ENCODE results near the gene PPP4R2.
A peak's percentile ranks its signal among the peaks of the same experiment; 100 is the strongest.

PPP4R2 gene

GRCh38 chr3:73071952-73072351 lies 75.3 kb downstream of the PPP4R2 start:
- no peak for DNase-seq

GRCh38 chr3:73072634-73073033 lies 76.0 kb downstream of the PPP4R2 start:
- no peak for DNase-seq

GRCh38 chr3:73073091-73073707 lies 76.6 kb downstream of the PPP4R2 start:
- no peak for DNase-seq

GRCh38 chr3:73074781-73075180 lies 78.2 kb downstream of the PPP4R2 start:
- DNase-seq: no peak

- no peak for DNase-seq
These were observed 83.8 kb downstream of the PPP4R2 start for GRCh38 chr3:73080216-73080966.

- DNase-seq: no peak
These were observed 84.5 kb downstream of the PPP4R2 start for GRCh38 chr3:73081140-73081539.

GRCh38 chr3:73084170-73084569 lies 87.6 kb downstream of the PPP4R2 start:
- no peak for DNase-seq

- DNase-seq: peak; percentile 80
These were observed 89.5 kb downstream of the PPP4R2 start for GRCh38 chr3:73086071-73086494.

GRCh38 chr3:73094129-73094528 lies 97.5 kb downstream of the PPP4R2 start:
- DNase-seq: no peak

- DNase-seq: no peak
These were observed 98.3 kb downstream of the PPP4R2 start for GRCh38 chr3:73094951-73095350.

GRCh38 chr3:73096169-73096568 lies 99.6 kb downstream of the PPP4R2 start:
- no peak for DNase-seq

- no peak for DNase-seq
These were observed 101.4 kb downstream of the PPP4R2 start for GRCh38 chr3:73098026-73098425.

- DNase-seq: no peak
These were observed 102.3 kb downstream of the PPP4R2 start for GRCh38 chr3:73098873-73099272.

- DNase-seq: peak; percentile 90
These were observed 104.3 kb downstream of the PPP4R2 start for GRCh38 chr3:73100741-73101559.

GRCh38 chr3:73101881-73102280 lies 105.3 kb downstream of the PPP4R2 start:
- DNase-seq: no peak

GRCh38 chr3:73107215-73107614 lies 110.6 kb downstream of the PPP4R2 start:
- DNase-seq: no peak

- no peak for DNase-seq
These were observed 111.1 kb downstream of the PPP4R2 start for GRCh38 chr3:73107676-73108187.

GRCh38 chr3:73108750-73109149 lies 112.1 kb downstream of the PPP4R2 start:
- DNase-seq: no peak

- no peak for DNase-seq
These were observed 113.9 kb downstream of the PPP4R2 start for GRCh38 chr3:73110530-73110929.

GRCh38 chr3:73114711-73115110 lies 118.1 kb downstream of the PPP4R2 start:
- no peak for DNase-seq

GRCh38 chr3:73115806-73116205 lies 119.2 kb downstream of the PPP4R2 start:
- no peak for DNase-seq

Data from activated effector memory CD4-positive, alpha-beta T cell treated with anti-CD3 and anti-CD28 coated beads, Interleukin-2, amount 50 U/mL, for 16 hours (primary cell).